NCI-H526 (cell line): ENCODE measurements around the gene CD300C.
A peak's percentile ranks its signal among the peaks of the same experiment; 100 is the strongest.
"Not testable (repeated sequence)": the region's sequence is repeated elsewhere in the genome, so short reads cannot be mapped to it uniquely, and the experiment has no call there.

Experiments used
- DNase-seq, 2 experiments: peaks; one replicate each; lab custom pipeline; 2025; lab: John Stamatoyannopoulos, UW

Gene CD300C

GRCh38 chr17:74561586-74561985 lies 15.7 kb upstream of the CD300C start:
- no peak for DNase-seq

DNA sequence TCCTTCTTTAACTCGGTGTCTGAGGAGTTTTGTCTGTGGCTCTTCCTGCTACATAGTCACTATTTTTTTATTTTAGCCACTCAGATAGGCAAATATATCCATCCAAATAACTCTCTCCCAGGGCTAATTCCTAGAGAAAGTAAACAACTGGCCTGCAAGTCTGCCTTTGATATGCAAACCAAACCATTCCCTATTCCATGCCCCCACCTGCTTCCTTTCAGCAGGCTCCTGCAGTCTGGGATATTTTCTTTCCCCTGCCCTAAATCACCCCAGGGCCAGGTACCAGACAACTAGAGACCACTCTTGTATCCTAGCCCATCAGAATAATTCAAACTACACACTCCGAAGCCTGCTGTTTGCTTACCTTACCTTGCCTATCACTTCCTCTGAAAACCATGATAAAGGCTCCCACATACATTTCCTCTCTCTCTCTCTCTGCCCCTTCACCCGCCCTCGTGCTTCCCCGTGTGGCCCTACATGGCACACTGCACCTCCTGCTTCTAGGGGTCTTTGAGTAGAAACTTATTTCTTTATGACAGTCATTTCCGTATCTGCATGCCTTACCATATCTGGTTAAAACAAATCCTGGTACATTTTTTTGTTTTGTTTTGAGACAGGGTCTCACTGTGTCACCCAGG lies 13.1 kb upstream of the CD300C start:
- peak; percentile 78 to 89 for DNase-seq

- not testable (repeated sequence) for DNase-seq
These were observed 12.5 kb upstream of the CD300C start for GRCh38 chr17:74558402-74558801.

DNA sequence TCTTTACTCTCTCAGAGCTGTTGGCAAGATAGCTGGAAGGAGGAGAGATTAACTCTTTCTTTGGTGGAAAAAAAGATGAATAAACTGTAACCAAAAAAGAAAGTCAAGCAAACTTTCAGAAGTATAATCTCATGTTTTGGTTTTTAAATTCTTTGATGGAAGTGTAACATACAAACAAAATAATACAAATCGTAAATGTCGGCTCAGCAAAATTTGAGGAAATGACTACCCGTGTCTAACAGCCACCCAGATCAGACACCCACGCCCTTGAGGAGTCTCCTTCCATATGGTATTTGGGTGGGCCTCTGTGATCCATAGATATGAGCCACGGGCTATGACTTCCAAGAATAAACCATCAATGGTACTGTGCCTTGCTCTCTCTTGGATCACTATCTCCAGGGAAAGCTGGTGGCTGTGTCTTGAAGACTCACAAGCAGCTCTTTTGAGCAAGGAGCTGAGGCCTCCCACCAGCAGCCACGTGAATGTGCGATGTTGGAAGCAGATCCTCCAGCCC lies 9.6 kb upstream of the CD300C start:
- DNase-seq, result no peak

GRCh38 chr17:74554909-74555308 lies 9.0 kb upstream of the CD300C start:
- no peak for DNase-seq

DNA sequence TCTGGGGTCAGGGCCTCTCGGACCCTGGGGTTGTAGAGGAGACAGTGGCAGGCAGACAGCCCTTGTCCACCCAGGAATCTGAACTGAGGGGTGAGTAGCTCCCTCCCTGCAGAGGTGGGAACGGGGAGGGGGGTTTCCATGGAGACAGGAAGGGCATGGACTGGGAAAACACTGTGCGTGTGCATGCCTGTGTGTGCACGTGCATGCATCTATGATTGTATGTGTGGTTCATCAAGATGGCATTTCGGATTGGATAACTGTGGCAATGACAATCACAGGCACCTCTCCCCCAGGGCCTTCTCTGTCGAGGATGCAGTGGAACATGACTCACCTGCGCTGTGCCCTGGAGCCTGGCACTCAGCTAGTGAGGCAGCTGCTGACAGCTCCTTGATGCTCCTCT lies 6.1 kb upstream of the CD300C start:
- DNase-seq, result no peak

- DNase-seq, result no peak
These were observed 4.7 kb upstream of the CD300C start for GRCh38 chr17:74550602-74551001.

- no peak for DNase-seq
These were observed 3.4 kb upstream of the CD300C start for GRCh38 chr17:74549343-74549742.

- peak in 1 of 2 experiments; percentile 45 for DNase-seq
These were observed 1.8 kb upstream of the CD300C start for GRCh38 chr17:74547736-74548135.

GRCh38 chr17:74547264-74547663 lies 1.3 kb upstream of the CD300C start:
- no peak for DNase-seq

DNA sequence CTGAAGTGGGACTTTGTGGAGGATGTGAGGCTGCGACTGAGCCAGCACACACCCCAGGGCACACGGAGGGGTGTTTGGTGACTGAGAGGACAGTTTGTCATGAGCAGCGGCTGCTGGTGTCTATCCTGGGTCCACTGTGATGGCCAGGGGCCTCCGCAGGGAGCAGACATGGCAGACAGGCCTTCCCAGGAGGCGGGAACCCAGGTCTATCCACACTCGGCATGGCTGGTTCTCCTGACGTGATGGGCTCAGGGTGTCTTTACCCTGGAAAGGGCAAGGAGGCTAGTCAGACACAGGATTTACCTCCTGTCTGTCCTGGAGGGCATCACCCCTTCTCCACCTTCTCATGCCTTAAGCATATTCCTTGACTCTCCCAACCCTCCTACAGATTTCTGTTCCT lies 671 bp upstream of the CD300C start:
- DNase-seq, result no peak

DNA sequence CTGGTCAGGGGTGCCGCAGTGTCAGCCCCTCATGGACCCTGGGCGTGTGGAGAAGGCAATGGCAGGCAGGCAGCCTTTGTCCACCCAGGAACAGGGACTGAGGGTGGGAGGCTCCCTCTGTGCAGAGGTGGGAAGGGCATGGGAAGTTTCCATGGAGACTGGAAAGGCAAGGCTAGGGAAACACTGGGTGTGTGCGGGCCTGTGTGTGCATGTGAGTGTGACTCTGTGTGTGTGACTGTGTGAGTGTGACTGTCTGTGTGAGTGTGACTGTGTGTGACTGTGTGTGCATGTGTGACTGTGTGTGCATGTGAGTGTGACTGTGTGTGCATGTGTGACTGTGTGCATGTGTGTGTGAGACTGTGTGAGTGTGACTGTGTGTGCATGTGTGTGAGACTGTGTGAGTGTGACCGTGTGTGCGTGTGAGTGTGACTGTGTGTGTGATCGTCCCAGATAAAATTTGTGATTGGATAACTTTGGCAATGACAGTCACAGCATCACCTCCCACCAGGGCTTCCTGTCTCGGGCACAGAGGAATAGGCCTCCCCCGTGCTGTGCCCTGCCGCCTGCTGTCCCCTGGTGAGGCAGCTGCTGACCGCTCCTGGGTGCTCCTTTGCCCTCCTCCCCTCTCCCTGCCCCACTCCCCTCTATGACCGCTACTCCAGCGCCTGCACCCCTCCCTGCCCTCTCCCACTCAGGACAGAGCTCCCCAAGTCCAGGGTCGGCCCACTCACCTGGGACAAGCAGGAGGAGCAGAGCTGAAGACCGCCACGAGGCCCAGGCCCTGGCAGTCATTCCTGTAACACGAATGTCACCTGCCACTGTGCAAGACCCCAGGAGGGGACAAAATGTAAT lies 698 bp downstream of the CD300C start:
- no peak for DNase-seq

GRCh38 chr17:74543891-74544760 lies 1.8 kb downstream of the CD300C start:
- no peak for DNase-seq

- DNase-seq, result peak in 1 of 2 experiments; percentile 6
These were observed 2.5 kb downstream of the CD300C start for GRCh38 chr17:74543406-74543805.

GRCh38 chr17:74542727-74543383 lies 3.1 kb downstream of the CD300C start:
- no peak for DNase-seq

- no peak for DNase-seq
These were observed 3.7 kb downstream of the CD300C start for GRCh38 chr17:74542166-74542565.

- DNase-seq, result no peak
These were observed 4.5 kb downstream of the CD300C start for GRCh38 chr17:74541176-74542111.

DNA sequence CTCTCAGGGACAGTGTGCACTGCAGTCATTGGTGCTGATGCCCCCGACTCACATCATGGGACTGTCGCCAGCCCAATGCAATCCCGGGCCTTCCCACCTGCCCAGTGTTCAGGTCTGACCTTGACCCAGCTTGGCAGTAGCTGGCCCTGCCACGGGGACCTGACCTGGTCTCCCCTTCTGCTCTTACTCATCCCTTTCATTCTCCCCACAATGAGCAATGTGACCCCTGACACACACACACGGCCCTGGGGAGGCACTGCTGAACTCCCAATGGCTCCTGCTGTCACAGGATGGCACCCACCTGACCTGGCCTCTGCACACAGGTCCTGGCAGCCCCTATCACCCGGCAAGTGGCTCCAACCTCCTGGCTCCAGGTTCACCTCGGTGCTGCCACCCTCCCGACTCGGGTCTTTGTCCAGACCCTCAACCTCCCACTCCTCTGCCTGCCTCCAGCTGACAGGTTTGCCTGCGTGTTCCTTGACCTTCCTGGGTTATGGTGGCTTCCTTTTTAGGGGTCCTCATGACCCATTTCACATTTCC lies 6.6 kb downstream of the CD300C start:
- DNase-seq, result no peak

DNA sequence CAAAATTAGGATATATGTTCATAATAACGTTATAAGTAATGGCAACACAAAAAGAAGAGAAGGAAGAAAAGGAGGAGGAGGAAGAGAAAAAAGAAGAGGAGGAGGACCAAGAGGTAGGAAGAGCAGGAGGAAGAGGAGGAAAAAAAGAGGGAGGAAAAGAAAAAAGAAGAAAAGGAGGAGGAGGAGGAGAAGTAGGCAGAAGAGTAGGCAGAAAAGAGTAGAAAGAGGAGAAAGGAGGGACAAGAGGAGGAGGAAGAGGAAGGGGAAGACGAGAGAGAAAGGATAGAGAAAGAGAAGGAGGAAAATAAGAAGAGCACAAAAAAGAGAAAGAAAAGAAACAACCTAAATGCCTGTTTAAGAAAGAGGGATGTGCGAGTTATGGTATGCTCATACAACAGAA lies 9.0 kb downstream of the CD300C start:
- no peak for DNase-seq

DNA sequence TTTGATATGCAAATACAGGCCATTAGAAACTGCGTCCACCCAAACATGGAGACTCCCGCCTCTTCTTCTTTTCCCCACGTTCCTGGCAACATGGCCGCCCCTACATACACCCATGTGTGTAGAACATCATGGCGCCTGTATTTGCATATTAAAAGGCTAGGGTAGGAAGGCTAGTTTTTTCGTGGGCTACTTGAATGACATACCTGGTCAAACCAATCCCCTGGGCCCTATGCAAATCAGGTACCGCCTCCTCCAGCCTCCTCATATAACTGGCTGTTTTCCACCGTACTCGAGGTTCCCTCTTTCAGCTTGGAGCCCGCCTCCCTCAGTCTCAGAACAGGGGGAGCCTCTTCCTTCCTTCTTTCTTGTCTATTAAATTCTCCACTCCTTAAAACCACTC lies 13.8 kb downstream of the CD300C start:
- peak; percentile 19 to 68 for DNase-seq
